ENCODE data around the gene IGF1R.
"Not testable (repeated sequence)": the region's sequence is repeated elsewhere in the genome, so short reads cannot be mapped to it uniquely, and the experiment has no call there.

GRCh38 chr15:98618576-98618975, 29.8 kb upstream of the IGF1R start:
- TF ChIP-seq CTCF, POLR2A (IDR thresholded peaks at IDR 0.05): not testable (repeated sequence)

Data from adrenal gland (tissue), 5 donors.